GM21825 (cell line): ENCODE measurements around the gene STAT6.
A peak's percentile ranks its signal among the peaks of the same experiment; 100 is the strongest.

Experiments used
- ATAC-seq: cut with Tn5 transposase; IDR thresholded peaks from one replicate; pipeline ENCODE4 v1.9.1; 2021; ENCODE audit warnings: mild to moderate bottlenecking, moderate library complexity; ENCODE audit not compliant: unreplicated experiment

STAT6 gene

GRCh38 chr12:57111031-57111734, at the start of gene STAT6:
STAT6 (minus strand) TSS chr12:57111362; CDS start chr12:57108278, 3,084 bp downstream.
- ATAC-seq, result peak; percentile 47

GRCh38 chr12:57160741-57161140, 49.6 kb upstream of the STAT6 start:
- ATAC-seq, result no peak

DNA sequence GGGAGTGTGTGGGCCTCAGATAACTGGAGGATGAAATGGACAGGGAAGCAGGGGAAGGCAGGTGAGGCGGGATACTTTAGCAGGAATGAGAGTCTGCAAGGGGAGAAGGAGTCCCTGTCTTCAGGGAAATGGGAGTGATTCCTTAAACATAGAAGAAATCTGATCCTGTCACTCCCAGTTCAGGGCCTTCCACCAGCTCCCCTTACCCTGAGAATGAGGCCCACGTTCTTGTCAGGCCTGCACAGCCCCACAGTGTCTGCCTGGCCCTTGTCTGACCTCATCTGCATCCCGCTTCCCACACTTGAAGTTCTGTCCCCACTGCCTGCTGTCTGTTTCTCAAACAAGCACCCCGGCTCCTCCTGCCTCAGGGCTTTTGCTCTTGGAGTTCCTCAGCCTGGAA, 48.9 kb upstream of the STAT6 start:
- ATAC-seq, result no peak

GRCh38 chr12:57159311-57159710, 48.1 kb upstream of the STAT6 start:
- no peak for ATAC-seq

DNA sequence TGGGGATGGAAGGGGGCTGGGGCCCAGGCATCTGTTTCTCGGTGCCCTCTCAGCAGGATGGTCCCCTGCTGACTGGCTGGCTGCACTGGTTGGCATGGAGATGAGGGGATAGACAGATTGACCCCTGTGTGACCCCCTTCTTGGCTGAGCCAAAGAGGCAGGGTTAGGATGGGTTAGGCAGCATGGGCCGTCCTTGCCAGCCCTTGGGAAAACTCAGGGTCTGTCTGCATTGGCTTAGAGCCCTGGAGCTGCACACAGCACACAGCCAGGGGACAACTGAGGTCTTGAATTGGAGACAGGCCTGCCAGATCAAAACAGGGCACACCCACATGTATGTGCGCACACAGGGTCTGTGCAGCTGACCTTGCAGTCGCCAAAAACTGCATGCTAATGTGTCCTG, 47.5 kb upstream of the STAT6 start:
- ATAC-seq, result no peak

- no peak for ATAC-seq
Measured at GRCh38 chr12:57158186-57158585, 47.0 kb upstream of the STAT6 start.

GRCh38 chr12:57157588-57158173, 46.5 kb upstream of the STAT6 start:
- no peak for ATAC-seq

DNA sequence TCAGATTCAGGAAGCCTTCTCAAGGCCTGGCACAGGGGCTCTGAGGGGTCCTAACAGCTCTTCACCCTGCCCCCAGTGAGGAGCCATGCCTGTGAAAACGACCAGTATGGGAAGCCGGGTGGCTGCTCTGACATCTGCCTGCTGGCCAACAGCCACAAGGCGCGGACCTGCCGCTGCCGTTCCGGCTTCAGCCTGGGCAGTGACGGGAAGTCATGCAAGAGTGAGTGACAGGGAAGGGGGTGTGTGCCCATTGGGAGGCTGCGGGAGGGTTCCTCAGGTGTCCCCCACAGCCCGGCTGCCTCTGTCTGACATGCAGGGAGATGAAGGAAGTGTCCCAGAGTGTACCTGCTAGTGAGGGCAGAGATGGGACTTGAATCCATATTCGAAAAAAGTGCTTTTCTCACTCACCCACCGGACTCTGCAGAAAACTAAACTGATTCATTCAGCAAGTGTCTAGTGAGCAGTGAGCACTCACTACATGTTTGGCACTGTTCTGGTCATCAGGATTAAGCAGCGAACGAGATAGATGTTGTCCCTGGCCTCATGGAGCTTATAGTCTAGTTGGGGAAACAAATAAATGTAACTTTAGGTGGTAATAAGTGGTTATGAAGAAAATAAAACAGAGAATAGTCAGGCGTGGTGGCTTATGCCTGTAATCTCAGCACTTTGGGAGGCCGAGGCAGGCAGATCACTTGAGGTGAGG, 45.7 kb upstream of the STAT6 start:
- no peak for ATAC-seq

DNA sequence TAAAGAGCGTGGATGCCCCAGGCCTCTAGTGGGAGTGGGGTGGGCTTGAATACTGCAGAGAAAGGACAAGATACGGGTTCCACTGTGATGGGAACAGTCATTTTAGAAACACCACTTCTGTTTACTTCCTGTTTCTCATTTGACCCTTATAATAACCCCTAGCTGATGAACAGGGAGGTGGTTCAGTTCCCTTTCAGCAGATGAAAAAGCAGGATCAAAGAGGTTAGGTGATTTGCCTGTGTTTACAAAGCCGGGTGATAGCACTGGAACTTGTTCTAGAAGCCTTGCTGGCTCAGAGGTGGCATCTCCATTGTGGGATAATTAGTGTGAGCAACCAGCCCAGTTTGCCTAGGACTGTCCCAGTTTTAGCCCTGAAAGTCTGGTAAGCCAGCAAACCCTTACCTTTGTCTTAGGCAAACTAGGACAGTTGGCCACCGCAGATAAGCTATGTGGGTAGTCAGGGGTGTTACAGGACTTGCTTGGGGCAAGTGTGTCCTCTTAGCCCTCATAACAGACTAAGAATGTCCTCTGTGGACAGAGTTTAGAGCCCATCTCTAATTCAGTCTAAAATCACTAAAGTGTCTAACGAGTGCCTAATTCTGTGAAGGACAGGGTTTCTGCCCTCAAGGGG, 43.8 kb upstream of the STAT6 start:
- ATAC-seq, result no peak

GRCh38 chr12:57154076-57154475, 42.9 kb upstream of the STAT6 start:
- no peak for ATAC-seq

DNA sequence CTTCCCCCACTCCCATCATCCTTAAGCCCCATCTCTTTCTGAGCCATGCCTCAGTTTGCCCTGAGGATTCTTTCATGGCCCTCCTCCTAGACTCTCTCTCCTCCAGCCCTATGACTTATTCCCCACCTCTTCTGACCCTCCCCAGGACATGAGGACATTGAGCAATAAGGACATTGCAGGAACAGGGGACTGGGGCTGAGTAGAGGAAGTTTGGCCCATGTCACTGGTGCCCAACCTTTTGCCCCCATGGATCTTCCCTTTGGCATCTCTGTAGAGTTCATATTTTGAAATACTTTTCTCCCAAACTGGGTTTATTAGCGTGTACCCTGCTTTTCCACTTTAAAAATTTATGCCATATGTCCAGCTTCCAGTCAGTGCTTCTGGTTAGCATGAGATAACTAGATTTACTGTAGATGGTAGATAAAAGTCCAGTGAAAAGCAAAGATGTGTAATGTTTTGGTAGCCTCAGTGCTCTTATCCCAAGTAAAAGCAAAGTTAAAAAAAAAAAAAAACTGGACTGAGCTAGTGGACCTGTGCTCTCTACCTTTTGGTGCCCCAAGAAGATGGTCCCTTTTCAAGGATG, 42.3 kb upstream of the STAT6 start:
- ATAC-seq, result no peak

DNA sequence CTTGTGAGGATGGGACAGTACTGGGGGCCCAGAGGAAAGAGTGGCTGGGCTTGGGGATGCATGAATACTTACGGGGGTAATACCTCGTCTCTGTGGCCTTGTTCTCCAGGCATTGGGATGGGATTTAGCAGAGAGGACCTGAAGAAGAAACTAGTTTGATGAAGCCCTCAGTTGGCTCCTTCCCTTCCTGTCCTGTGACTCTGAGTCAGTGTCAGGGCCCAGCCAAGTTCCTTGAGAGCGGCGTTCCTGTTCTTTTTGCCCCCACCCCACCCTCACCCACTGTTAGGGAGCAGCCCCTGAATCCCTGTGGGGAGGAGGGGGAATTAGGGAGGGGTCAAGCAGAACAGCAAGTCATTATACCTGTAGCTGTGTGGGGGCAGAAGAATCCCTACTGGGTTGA, 41.5 kb upstream of the STAT6 start:
- no peak for ATAC-seq

DNA sequence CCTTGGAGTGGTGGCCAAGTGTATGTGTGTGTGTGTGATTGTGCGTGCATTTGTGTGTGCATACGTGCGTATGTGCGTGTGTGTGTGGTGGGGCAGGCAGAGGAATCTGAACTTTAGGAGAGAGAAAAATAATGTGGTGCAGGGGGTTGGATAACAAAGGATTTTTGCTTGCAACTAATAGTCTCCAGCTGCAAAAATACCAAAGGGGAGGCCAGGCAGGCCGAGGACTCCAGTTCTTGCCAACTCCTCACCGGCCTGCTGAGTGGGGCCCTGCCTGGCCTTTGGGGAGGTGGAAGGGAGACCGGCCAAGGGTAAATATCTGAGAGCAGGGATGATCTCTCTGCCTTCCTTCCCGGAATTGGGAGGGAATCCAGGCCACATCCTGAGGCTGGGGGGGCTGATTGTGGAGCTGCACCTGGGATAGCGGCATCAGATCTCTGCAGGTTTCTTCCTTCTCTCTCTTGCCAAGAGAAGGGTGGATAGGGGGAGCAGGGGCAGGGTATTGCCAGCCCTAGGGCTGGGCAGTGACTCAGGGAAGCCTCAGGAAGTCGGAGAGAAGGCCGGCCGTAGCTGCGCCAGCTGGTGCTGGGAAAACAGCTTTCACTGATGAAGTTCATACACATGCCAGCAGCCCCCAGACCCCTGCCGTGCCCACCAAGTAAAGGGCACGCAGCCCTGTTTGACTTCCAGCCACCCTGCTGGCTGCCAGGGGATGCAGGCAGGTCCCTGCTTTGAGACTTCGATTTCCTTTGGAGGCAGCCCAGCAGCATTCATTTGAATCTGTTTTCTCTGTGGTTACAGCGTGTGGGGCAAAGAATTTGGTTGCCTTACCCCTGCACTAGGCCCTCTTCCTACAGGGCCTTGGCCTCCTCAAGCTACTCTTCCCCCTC, 40.8 kb upstream of the STAT6 start:
- no peak for ATAC-seq

DNA sequence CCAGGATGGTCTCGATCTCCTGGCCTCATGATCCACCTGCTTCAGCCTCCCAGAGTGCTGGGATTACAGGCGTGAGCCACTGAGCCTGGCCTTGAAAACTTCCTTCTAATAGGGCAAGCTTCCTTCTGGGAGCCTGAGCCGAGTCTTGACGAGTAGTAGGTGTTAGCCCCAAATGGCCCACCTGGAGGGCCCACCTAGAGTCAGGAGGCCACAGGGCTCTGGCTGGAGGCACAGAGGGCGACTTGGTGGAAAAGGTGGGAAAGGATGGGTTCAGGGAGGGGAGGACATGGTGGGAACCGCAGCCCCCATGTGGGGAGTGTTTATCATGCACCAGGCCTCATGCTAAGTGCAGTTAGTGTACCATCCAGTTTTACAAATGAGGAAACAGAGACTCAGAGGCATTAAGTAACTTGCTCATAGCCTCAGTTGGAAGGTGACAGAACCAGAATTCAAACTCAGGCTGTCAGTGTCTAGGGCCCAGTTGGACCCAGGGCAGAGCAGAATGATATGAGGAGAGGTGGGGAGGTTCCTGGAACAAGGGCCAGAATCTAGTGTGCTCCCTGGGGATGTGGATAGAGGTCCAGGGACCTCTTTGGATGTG, 39.3 kb upstream of the STAT6 start:
- ATAC-seq, result no peak

DNA sequence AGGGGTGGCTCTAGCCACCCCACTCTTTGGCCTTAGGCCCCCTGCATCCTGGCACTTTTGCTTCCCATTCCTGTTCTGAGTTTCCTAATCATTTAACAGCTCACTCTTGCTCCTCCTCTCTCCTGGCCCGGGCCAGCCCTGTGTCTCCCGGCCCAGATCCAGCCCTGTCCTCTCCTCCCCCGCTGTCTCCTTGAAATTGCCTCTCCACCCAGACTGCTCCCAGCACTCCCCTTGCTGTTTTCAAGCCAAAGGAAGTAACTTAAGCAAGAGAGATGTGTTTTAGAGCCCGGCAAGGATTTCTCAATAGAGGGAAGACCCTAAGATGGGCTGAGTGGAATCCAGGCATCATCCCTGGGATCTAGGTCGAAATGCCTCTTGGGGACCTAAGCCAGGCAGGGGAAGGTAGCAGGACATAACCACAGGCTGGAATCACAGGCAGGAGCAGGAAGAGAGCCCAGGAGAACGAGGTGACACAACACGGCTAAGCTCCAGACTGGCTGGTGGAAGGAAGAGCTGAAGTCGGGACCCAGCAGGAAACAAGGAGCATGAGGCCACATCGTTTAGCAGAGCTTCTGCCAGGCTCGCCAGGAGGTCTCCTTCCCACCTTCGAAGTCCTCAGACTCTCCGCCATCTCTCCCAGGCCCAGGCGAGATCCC, 38.2 kb upstream of the STAT6 start:
- no peak for ATAC-seq

GRCh38 chr12:57148469-57149244, 37.5 kb upstream of the STAT6 start:
- no peak for ATAC-seq

DNA sequence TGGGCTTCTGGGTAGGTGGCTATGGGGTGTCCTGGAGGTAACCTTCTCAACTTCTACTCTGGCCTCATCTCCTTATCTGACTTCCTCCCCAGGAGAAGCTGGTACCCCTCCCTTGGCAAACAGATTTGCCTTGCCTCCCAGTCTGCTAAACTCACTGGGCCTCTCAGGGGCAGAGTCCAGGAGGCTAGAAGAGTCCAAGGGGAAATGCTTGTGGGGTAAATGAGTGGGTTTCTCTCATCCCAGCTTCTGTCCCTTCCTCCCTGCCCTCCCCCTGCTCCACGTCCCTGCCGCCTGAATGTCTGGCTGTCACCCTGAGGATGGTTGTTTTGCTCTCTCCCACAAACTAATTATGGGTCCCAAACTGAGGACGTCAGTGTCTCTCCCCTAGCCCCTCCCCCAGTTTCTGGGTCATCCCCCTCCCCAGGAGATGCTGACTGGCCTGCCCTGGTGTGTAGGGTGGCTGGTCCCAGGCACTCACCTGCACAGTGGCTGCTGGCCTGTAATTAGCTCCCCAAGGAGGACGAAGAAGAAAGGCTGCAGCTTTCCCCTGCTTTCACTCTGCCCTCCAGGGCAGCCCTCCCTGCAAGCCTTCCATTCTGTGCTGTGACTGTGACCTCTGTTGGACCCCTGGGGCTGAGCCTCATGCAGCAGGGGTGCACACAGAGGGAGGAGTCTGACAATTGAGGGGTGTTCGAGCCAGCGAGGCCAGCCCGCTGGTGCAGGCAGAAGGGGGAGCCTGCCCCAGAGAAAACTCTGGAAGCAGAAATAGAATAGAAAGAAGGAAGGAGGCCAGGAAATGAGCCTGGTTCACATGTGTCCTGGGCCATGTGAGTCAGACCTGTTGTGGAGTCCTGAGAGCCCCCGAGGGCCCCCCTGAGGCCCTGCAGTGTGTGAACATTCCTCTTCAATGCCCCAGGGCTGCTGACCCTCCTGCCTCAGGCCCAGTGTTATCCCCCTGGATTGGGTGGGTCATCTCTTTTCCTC, 36.1 kb upstream of the STAT6 start, which contains the start of gene LRP1-AS:
TSS of gene LRP1-AS (minus strand) at position 659 of the 984 bp plus-strand sequence.
- ATAC-seq, result no peak
